ENCODE results near the gene TOR1A. TPM values are rescaled to one million over a fixed set of nuclear protein-coding genes. Genes with fewer than 3 reads are reported as not detected.

Gene TOR1A
- polyA plus RNA-seq: 32.4 TPM
- long read RNA-seq, donor 1, transcript TOR1A-201 (5 exons, 2,076 nt): major isoform, 11 of 13 reads
- long read RNA-seq, donor 1, partial matches to known transcripts: 0 of 13 reads
- long read RNA-seq, donor 1, other reads (novel, unspliced or antisense): 0 of 13 reads
- long read RNA-seq, donor 2, transcript TOR1A-201 (5 exons, 2,076 nt): major isoform, 11 of 34 reads
- long read RNA-seq, donor 2, partial matches to known transcripts: 9 of 34 reads
- long read RNA-seq, donor 2, other reads (novel, unspliced or antisense): 12 of 34 reads
- long read RNA-seq, donor 3: 0 reads
- long read RNA-seq, donor 4, partial matches to known transcripts: 0 of 1 reads
- long read RNA-seq, donor 4, other reads (novel, unspliced or antisense): 0 of 1 reads
- long read RNA-seq, donor 5, transcript TOR1A-201 (5 exons, 2,076 nt): major isoform, 10 of 16 reads
- long read RNA-seq, donor 5, partial matches to known transcripts: 6 of 16 reads
- long read RNA-seq, donor 5, other reads (novel, unspliced or antisense): 0 of 16 reads
- long read RNA-seq, donor 6, transcript TOR1A-201 (5 exons, 2,076 nt): major isoform, 17 of 17 reads
- long read RNA-seq, donor 6, partial matches to known transcripts: 0 of 17 reads
- long read RNA-seq, donor 6, other reads (novel, unspliced or antisense): 0 of 17 reads
- long read RNA-seq, donor 7, partial matches to known transcripts: 0 of 2 reads
- long read RNA-seq, donor 7, other reads (novel, unspliced or antisense): 0 of 2 reads
- long read RNA-seq, donor 8, transcript TOR1A-202 (2 exons, 1,668 nt): minor isoform, 5 of 23 reads
- long read RNA-seq, donor 8, transcript TOR1A-201 (5 exons, 2,076 nt): major isoform, 18 of 23 reads
- long read RNA-seq, donor 8, partial matches to known transcripts: 0 of 23 reads
- long read RNA-seq, donor 8, other reads (novel, unspliced or antisense): 0 of 23 reads
- long read RNA-seq, donor 9, transcript TOR1A-201 (5 exons, 2,076 nt): major isoform, 10 of 11 reads
- long read RNA-seq, donor 9, partial matches to known transcripts: 0 of 11 reads
- long read RNA-seq, donor 9, other reads (novel, unspliced or antisense): 0 of 11 reads
- long read RNA-seq, donor 10, transcript TOR1A-201 (5 exons, 2,076 nt): major isoform, 17 of 18 reads
- long read RNA-seq, donor 10, partial matches to known transcripts: 0 of 18 reads
- long read RNA-seq, donor 10, other reads (novel, unspliced or antisense): 0 of 18 reads
- long read RNA-seq, donor 11, transcript TOR1A-201 (5 exons, 2,076 nt): major isoform, 6 of 6 reads
- long read RNA-seq, donor 11, partial matches to known transcripts: 0 of 6 reads
- long read RNA-seq, donor 11, other reads (novel, unspliced or antisense): 0 of 6 reads

DNA sequence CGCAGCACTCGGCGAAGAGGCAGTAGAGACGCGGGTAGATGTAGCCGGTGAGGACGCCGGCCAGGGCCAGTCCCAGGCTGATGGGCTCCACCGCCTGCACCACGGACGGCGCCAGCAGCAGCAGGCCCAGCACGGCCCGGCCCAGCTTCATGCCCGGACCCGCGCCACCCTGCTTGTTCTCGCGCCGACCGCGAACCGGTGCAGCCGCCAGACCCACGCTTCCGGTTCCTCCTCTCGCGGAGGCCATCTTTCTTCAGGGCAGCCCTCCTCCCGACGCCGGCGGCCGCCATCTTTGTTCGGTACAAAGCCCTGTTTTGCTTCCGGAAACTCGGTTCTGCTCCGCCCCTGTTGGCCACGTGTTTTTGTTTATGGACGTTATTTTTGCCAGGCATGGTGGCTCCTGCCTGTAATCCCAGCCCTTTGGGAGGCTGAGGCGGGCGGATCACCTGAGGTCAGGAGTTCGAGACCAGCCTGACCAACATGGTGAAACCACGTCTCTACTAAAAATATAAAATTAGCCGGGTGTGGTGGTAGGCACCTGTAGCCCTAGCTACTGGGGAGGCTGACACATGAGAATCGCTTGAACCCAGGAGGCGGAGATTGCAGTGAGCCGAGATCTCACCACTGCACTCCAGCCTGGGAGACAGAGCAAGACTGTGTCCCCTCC lies at the start of gene TOR1A:
TOR1A (minus strand) TSS at position 202 of the 667 bp plus-strand sequence; CDS start at position 151, 51 bp downstream.
- Histone ChIP-seq H3K27me3 (ENCODE audit: control insufficient read depth, insufficient read depth, low read length) (no peaks in the 10 kb centered on the region), H3K9me3 (ENCODE audit: control insufficient read depth, low read depth, low read length) (no peaks in the 10 kb centered on the region), H3K36me3 (ENCODE audit: control insufficient read depth, insufficient read depth, low read length) (peaks cover 40% of the 10 kb centered on the region), H3K4me3 (ENCODE audit: low read length) (peak within 1 kb of the TSS; percentile 70), H3K27ac (ENCODE audit: low read length) (peak within 1 kb of the TSS; percentile 12), H3K4me1 (ENCODE audit: control insufficient read depth, insufficient read depth, low read length) (peaks cover 3% of the 10 kb centered on the region)
- DNase-seq: peak; percentile 94 to 95
- no CpG with 5 or more reads among the region's 47 CpGs for WGBS (ENCODE audit: insufficient coverage, low lambda C conversion rate)

- Histone ChIP-seq H3K4me1 (ENCODE audit: control insufficient read depth, insufficient read depth, low read length) (no peaks in the 10 kb centered on the region), H3K27me3 (ENCODE audit: control insufficient read depth, insufficient read depth, low read length) (no peaks in the 10 kb centered on the region), H3K4me3 (ENCODE audit: low read length) (no peak overlapping the region), H3K36me3 (ENCODE audit: control insufficient read depth, insufficient read depth, low read length) (peaks cover 41% of the 10 kb centered on the region), H3K9me3 (ENCODE audit: control insufficient read depth, low read depth, low read length) (no peaks in the 10 kb centered on the region), H3K27ac (ENCODE audit: low read length) (no peak overlapping the region)
- 91% methylated on average over 4 of the region's 11 CpGs for WGBS (ENCODE audit: insufficient coverage, low lambda C conversion rate)
- DNase-seq: no peak
Observed at GRCh38 chr9:129871046-129871445, 47.1 kb upstream of the TOR1A start.

GRCh38 chr9:129869585-129870501 lies 45.9 kb upstream of the TOR1A start:
- H3K36me3 ChIP-seq (ENCODE audit: control insufficient read depth, insufficient read depth, low read length): peaks cover 35% of the 10 kb centered on the region
- H3K9me3 ChIP-seq (ENCODE audit: control insufficient read depth, low read depth, low read length): no peaks in the 10 kb centered on the region
- H3K4me1 ChIP-seq (ENCODE audit: control insufficient read depth, insufficient read depth, low read length): no peaks in the 10 kb centered on the region
- DNase-seq: no peak
- no CpG with 5 or more reads among the region's 24 CpGs for WGBS (ENCODE audit: insufficient coverage, low lambda C conversion rate)
- H3K27ac ChIP-seq (ENCODE audit: low read length): no peak overlapping the region
- no peaks in the 10 kb centered on the region for H3K27me3 ChIP-seq (ENCODE audit: control insufficient read depth, insufficient read depth, low read length)
- no peak overlapping the region for H3K4me3 ChIP-seq (ENCODE audit: low read length)

- DNase-seq: no peak
- no peaks in the 10 kb centered on the region for H3K4me1 ChIP-seq (ENCODE audit: control insufficient read depth, insufficient read depth, low read length)
- no peak overlapping the region for H3K4me3 ChIP-seq (ENCODE audit: low read length)
- H3K9me3 ChIP-seq (ENCODE audit: control insufficient read depth, low read depth, low read length): no peaks in the 10 kb centered on the region
- no peak overlapping the region for H3K27ac ChIP-seq (ENCODE audit: low read length)
- no peaks in the 10 kb centered on the region for H3K27me3 ChIP-seq (ENCODE audit: control insufficient read depth, insufficient read depth, low read length)
- no CpG with 5 or more reads among the region's 28 CpGs for WGBS (ENCODE audit: insufficient coverage, low lambda C conversion rate)
- peaks cover 26% of the 10 kb centered on the region for H3K36me3 ChIP-seq (ENCODE audit: control insufficient read depth, insufficient read depth, low read length)
Observed at GRCh38 chr9:129868872-129869486, 45.0 kb upstream of the TOR1A start.

DNA sequence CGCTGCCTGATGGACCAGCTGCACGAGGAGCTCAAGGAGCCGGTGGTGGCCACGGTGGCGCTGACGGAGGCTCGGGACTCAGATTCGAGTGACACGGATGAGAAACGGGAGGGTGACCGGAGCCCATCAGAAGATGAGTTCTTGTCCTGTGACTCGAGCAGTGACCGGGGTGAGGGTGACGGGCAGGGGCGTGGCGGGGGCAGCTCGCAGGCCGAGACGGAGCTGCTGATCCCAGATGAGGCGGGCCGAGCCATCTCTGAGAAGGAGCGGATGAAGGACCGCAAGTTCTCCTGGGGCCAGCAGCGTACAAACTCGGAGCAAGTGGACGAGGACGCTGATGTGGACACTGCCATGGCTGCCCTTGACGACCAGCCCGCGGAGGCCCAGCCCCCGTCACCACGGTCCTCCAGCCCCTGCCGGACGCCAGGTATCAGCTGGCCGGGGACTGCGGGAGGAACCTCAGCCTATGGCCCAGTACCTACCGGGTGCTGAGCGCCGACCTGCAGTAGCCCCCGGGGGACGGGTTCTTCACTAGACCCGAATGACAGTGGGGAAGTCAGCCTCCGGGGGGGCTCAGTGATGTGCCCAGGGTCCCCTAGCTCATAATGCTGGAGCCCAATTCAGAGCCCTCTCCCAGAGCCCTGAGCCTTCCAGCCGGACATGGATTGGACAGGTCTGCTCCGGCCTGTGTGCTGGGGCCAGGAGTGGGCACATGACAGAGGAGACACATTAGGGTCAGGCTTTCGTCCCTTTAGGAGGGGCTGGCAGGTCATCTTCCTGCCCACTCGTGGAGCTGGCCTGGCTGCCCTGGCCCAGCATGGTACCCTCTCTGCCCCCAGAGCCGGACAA lies 44.3 kb upstream of the TOR1A start:
- WGBS (ENCODE audit: insufficient coverage, low lambda C conversion rate): no CpG with 5 or more reads among the region's 48 CpGs
- DNase-seq: no peak
- H3K36me3 ChIP-seq (ENCODE audit: control insufficient read depth, insufficient read depth, low read length): peaks cover 22% of the 10 kb centered on the region
- no peaks in the 10 kb centered on the region for H3K9me3 ChIP-seq (ENCODE audit: control insufficient read depth, low read depth, low read length)
- H3K27ac ChIP-seq (ENCODE audit: low read length): no peak overlapping the region
- H3K4me3 ChIP-seq (ENCODE audit: low read length): no peak overlapping the region
- no peaks in the 10 kb centered on the region for H3K4me1 ChIP-seq (ENCODE audit: control insufficient read depth, insufficient read depth, low read length)
- no peaks in the 10 kb centered on the region for H3K27me3 ChIP-seq (ENCODE audit: control insufficient read depth, insufficient read depth, low read length)

- no CpG with 5 or more reads among the region's 17 CpGs for WGBS (ENCODE audit: insufficient coverage, low lambda C conversion rate)
- peaks cover 25% of the 10 kb centered on the region for H3K36me3 ChIP-seq (ENCODE audit: control insufficient read depth, insufficient read depth, low read length)
Observed at GRCh38 chr9:129867136-129868022, 43.4 kb upstream of the TOR1A start.

DNA sequence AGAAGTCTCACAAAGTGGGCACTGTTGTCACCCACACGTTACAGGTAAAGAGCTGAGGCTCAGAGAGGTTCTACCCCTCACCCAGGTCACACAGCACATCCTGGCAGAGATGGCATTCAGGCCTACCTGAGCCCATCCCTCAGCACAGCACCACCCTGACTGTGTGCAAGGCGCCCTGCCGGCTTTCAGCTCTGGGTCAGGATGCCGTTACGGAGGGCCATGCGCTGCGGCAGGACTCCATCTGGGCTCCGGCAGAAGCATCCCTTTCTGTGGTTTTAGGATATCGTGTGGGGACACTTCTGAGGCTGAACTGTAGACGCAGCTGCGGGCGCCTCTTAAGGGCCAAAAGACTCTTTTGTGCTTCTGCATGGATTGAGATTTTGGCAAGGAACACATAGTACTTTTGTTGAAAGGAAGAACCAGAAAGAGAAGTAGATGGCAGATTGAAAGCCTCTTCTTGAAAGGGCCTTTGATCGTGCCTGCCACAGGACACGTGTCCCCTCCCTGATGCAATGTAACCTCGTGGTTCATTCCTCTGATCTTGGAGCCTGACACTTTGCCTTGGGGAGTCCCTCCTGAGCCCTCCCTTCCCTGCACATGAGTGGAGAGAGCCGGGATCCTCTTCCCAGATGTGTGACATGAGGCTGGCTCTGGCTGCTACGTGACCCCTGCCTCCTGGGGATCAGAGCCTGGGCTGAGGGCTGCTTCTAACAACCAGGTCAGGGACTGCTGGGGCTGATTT lies 42.6 kb upstream of the TOR1A start:
- no peak overlapping the region for H3K4me3 ChIP-seq (ENCODE audit: low read length)
- H3K36me3 ChIP-seq (ENCODE audit: control insufficient read depth, insufficient read depth, low read length): peaks cover 30% of the 10 kb centered on the region
- DNase-seq: no peak
- no peaks in the 10 kb centered on the region for H3K4me1 ChIP-seq (ENCODE audit: control insufficient read depth, insufficient read depth, low read length)
- no peaks in the 10 kb centered on the region for H3K27me3 ChIP-seq (ENCODE audit: control insufficient read depth, insufficient read depth, low read length)
- no peaks in the 10 kb centered on the region for H3K9me3 ChIP-seq (ENCODE audit: control insufficient read depth, low read depth, low read length)
- H3K27ac ChIP-seq (ENCODE audit: low read length): no peak overlapping the region
- WGBS (ENCODE audit: insufficient coverage, low lambda C conversion rate): 70% methylated on average over 2 of the region's 17 CpGs

More at GRCh38 chr9:129867136-129868022, 43.4 kb upstream of the TOR1A start:
- no peak overlapping the region for H3K27ac ChIP-seq (ENCODE audit: low read length)
- no peak for DNase-seq
- no peaks in the 10 kb centered on the region for H3K9me3 ChIP-seq (ENCODE audit: control insufficient read depth, low read depth, low read length)
- H3K4me1 ChIP-seq (ENCODE audit: control insufficient read depth, insufficient read depth, low read length): no peaks in the 10 kb centered on the region
- H3K4me3 ChIP-seq (ENCODE audit: low read length): no peak overlapping the region
- no peaks in the 10 kb centered on the region for H3K27me3 ChIP-seq (ENCODE audit: control insufficient read depth, insufficient read depth, low read length)
